RWPE2 (cell line): ENCODE data around the gene PARP16.

Experiments used
- ATAC-seq: fragments of 200-7000 bp; cut with Tn5 transposase; 3 replicates; pipeline ENCODE4 v1.9.1; 2021; ENCODE audit warnings: low read depth
- DNase-seq: peaks from one replicate; pipeline ENCODE4 v3.0.0-alpha.2; 2020; ENCODE audit warnings: low spot score
- H3K27ac ChIP-seq: fragments of 450-650 bp; 2 replicates; pipeline ENCODE4 v1.5.1; 2017; ENCODE audit warnings: mild to moderate bottlenecking; ENCODE audit not compliant: poor library complexity, severe bottlenecking
- H3K27me3 ChIP-seq: fragments of 250-450 bp; sonication (Bioruptor Pico); 2 replicates; pipeline ENCODE4 v1.5.1; 2021; ENCODE audit warnings: mild to moderate bottlenecking, moderate library complexity; ENCODE audit not compliant: insufficient read depth, poor library complexity, severe bottlenecking
- H3K36me3 ChIP-seq: fragments of 250-450 bp; sonication (Bioruptor Pico); 2 replicates; pipeline ENCODE4 v1.5.1; 2020; ENCODE audit warnings: low read depth, mild to moderate bottlenecking, moderate library complexity
- H3K4me1 ChIP-seq: fragments of 250-450 bp; sonication (Bioruptor Pico); 2 replicates; pipeline ENCODE4 v1.5.1; 2021; ENCODE audit warnings: mild to moderate bottlenecking, moderate library complexity; ENCODE audit not compliant: insufficient read depth, poor library complexity, severe bottlenecking
- H3K4me3 ChIP-seq: fragments of 250-450 bp; sonication (Bioruptor Pico); 2 replicates; pipeline ENCODE4 v1.5.1; 2021; ENCODE audit warnings: mild to moderate bottlenecking, moderate library complexity; ENCODE audit not compliant: severe bottlenecking
- H3K9me3 ChIP-seq: fragments of 250-450 bp; sonication (Bioruptor Pico); 2 replicates; pipeline ENCODE4 v1.5.1; 2021; ENCODE audit warnings: mild to moderate bottlenecking, moderate library complexity; ENCODE audit not compliant: severe bottlenecking
- TF ChIP-seq, protein P1 (sequence below): fragments of 450-650 bp; IDR thresholded peaks from one replicate; pipeline ENCODE4 v1.5.1; 2017; ENCODE audit warnings: mild to moderate bottlenecking, moderate library complexity; ENCODE audit not compliant: poor library complexity, severe bottlenecking

PARP16 gene

DNA sequence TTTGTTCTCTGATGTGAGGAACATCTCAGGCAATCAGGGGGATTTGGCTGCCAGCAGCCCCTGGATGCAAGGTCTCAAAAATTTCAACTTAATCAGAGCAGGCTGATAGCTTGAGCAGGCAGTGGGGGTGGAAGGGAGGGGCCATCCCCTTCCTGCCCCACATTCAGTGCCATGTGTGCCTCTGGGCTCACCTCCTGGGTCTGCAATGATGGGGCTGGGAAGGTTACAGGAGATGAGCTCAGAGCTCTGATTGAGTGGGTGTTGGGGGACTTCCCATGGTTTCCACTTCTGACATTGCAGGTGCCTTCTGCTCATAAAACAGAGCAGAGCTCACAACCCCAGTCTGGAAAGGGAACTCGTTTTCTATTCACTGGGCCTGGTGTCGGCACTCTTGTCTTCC, 37.0 kb downstream of the PARP16 start:
- DNase-seq, result no peak
- no peak for ATAC-seq
- H3K27me3 ChIP-seq, result no peaks in the 10 kb centered on the region

DNA sequence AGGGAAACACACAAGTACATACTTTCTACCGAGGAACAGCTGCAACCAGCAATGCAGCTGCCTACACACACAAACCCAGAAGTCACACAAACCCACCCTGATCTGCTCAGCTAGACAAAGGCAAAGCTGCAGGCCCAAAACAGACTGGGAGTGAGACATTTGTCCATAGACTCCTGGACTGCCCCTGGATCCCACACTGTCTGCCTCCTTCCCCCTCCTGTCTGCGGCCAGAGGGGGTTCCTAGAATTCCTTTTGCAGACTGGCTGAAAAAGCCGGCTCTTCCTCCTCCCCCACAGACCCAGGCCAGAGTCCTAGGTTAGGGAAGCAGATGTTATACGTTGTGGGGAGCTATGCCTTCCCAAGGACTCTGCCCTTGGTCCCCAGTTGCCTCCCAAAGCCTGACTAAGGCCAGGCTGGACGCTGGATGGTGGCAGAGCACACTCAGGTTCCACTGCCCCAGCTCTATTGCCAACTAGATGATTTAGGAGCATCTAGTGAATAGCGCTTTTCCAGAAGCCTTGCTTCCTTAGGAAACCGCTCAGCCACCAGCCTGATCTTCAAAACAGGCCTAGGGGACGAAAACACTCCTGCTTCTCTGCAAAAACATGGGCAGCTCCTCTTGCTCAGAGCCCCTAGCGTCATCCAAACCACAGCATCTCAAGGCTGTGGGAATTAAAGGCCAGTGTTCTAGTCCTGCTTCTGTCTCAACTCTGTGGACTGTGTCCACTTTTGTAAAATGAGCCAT, 38.0 kb downstream of the PARP16 start:
- TF ChIP-seq, protein P1, sequence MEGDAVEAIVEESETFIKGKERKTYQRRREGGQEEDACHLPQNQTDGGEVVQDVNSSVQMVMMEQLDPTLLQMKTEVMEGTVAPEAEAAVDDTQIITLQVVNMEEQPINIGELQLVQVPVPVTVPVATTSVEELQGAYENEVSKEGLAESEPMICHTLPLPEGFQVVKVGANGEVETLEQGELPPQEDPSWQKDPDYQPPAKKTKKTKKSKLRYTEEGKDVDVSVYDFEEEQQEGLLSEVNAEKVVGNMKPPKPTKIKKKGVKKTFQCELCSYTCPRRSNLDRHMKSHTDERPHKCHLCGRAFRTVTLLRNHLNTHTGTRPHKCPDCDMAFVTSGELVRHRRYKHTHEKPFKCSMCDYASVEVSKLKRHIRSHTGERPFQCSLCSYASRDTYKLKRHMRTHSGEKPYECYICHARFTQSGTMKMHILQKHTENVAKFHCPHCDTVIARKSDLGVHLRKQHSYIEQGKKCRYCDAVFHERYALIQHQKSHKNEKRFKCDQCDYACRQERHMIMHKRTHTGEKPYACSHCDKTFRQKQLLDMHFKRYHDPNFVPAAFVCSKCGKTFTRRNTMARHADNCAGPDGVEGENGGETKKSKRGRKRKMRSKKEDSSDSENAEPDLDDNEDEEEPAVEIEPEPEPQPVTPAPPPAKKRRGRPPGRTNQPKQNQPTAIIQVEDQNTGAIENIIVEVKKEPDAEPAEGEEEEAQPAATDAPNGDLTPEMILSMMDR, result no peak
- Histone ChIP-seq H3K4me3 (no peak overlapping the region), H3K36me3 (no peaks in the 10 kb centered on the region), H3K4me1 (peaks cover 8% of the 10 kb centered on the region), H3K27me3 (no peaks in the 10 kb centered on the region), H3K27ac (no peak overlapping the region), H3K9me3 (no peaks in the 10 kb centered on the region)
- ATAC-seq (no peak), DNase-seq (no peak)

More for the DNA sequence above, 37.0 kb downstream of the PARP16 start:
- Histone ChIP-seq H3K27ac (no peak overlapping the region), H3K36me3 (no peaks in the 10 kb centered on the region), H3K4me3 (no peak overlapping the region), H3K9me3 (no peaks in the 10 kb centered on the region), H3K4me1 (peaks cover 8% of the 10 kb centered on the region)
- TF ChIP-seq, protein P1, result no peak

DNA sequence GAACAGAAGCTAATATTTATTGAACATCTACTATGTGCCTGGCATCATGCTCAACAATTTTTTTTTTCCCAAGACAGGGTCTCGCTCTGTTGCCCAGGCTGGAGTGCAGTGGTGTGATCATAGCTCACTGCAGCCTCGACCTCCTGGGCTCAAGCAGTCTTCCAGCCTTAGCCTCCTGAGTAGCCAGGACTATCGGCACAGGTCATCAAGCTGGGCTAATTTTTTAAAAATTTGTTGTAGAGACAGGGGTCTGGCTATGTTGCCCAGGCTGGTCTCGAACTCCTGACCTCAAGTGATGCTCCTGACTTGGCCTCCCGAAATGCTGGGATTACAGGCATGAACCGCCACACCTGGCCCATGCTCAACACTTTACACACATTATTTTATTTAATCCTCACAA, 39.7 kb downstream of the PARP16 start:
- Histone ChIP-seq H3K27ac (no peak overlapping the region), H3K27me3 (no peaks in the 10 kb centered on the region), H3K36me3 (no peaks in the 10 kb centered on the region), H3K9me3 (no peaks in the 10 kb centered on the region), H3K4me3 (no peak overlapping the region), H3K4me1 (peaks cover 8% of the 10 kb centered on the region)
- no peak for DNase-seq
- ATAC-seq, result no peak
- TF ChIP-seq, protein P1, result no peak

DNA sequence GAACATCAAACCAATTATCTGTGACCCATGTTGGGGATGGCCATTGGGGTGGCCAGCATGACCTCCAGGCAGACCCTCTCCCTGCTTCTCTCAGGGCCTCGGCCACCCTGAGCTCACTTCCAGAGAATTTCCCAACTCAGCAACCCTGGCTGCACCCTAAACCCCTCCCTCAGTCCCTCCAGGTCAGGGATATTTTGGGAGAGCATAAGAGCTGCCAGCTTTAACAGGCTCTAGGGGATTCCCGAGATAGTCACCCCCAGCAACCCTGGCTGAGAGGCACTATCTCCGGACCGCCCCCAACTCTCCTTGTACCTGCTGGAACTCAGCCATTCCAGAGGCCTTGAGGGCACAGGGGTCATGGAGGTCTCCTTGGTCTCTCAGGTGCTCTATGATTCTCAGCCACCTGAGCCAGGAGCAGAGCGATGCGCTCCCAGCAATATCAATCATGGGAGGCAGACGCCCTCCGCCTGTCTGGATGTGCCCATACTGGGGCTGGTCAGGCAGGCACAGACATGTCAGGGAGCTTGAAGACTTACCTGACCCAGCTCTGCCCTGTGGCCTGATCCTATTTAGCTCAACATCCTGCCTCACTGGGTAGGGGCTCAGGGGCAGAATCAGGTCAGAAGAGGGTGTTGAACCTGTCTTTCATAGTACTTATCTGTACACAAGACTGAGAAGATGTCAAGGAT, 40.5 kb downstream of the PARP16 start:
- TF ChIP-seq, protein P1, result no peak

More for the DNA sequence above, 40.5 kb downstream of the PARP16 start:
- Histone ChIP-seq H3K27me3 (no peaks in the 10 kb centered on the region), H3K4me1 (peaks cover 8% of the 10 kb centered on the region), H3K4me3 (no peak overlapping the region), H3K9me3 (no peaks in the 10 kb centered on the region), H3K27ac (no peak overlapping the region), H3K36me3 (no peaks in the 10 kb centered on the region)
- ATAC-seq (peak; percentile 75), DNase-seq (peak; percentile 70)
